Right atrium auricular region (tissue), 2 donors: ENCODE measurements around the gene CACTIN. TPM values are rescaled to one million over a fixed set of nuclear protein-coding genes. Genes with fewer than 3 reads are reported as not detected.
A peak's percentile ranks its signal among the peaks of the same experiment; 100 is the strongest.

Experiments
- DNase-seq: peaks from one replicate; pipeline ENCODE4 v3.0.0-alpha.2; 2019; ENCODE audit warnings: low spot score
- H3K27ac ChIP-seq, 2 donors: fragments of 200-600 bp; sonication (generic); 1 replicate in 1 of 2; 2 replicates in 1 of 2; pipeline ENCODE4 v1.5.1; 2016 to 2019
- H3K27me3 ChIP-seq, 2 donors: fragments of 200-600 bp; sonication (generic); one replicate each; pipeline versions ENCODE4 v1.5.1 to v1.6.0; 2017 to 2019
- H3K36me3 ChIP-seq: fragments of 200-600 bp; sonication (generic); one replicate; pipeline ENCODE4 v1.5.1; 2016
- H3K4me1 ChIP-seq, 2 donors: fragments of 200-600 bp; sonication (generic); one replicate each; pipeline versions ENCODE4 v1.5.1 to v1.6.0; 2017 to 2019
- H3K4me3 ChIP-seq, 2 donors: fragments of 200-600 bp; sonication (generic); 1 replicate in 1 of 2; 2 replicates in 1 of 2; pipeline ENCODE4 v1.5.1; 2017 to 2019; ENCODE audit warnings: mild to moderate bottlenecking in 1 of 2, moderate library complexity in 1 of 2
- H3K9me3 ChIP-seq, 2 donors: fragments of 200-600 bp; sonication (generic); one replicate each; pipeline ENCODE4 v1.5.1; 2019
- CTCF ChIP-seq, 2 donors: fragments of 200-600 bp; sonication (generic); IDR thresholded peaks; one replicate each; pipeline ENCODE4 v1.5.1; 2019; ENCODE audit warnings: antibody characterized with exemption in 2 of 2
- total RNA-seq, 2 donors: library from RNA; depleted of rRNA; stranded (reverse); fragments of >200 nt; gene quantifications; one replicate each; pipeline ENCODE4 v1.1.0, GENCODE V29; 2016

The CACTIN gene
- total RNA-seq, 2 donors from 2014 or later = 11.2 to 22.8 TPM

- Histone ChIP-seq H3K27ac (peak overlapping the region; percentile 79 to 83), H3K36me3 (peaks cover 24% of the 10 kb centered on the region), H3K4me1 (peaks cover 0 to 68% of the 10 kb centered on the region in 2 donors), H3K4me3 (peak overlapping the region in 1 of 2 donors; percentile 60), H3K27me3 (no peaks in the 10 kb centered on the region), H3K9me3 (no peaks in the 10 kb centered on the region)
- no peak for TF ChIP-seq CTCF (IDR thresholded peaks at IDR 0.05)
- DNase-seq = no peak
Observed at GRCh38 chr19:3608079-3608641, 18.4 kb downstream of the CACTIN start.

GRCh38 chr19:3607303-3608078, 19.1 kb downstream of the CACTIN start:
- Histone ChIP-seq H3K4me1 (peaks cover 0 to 68% of the 10 kb centered on the region in 2 donors), H3K27me3 (no peaks in the 10 kb centered on the region), H3K36me3 (peaks cover 18% of the 10 kb centered on the region), H3K4me3 (peak overlapping the region; percentile 42 to 60), H3K9me3 (no peaks in the 10 kb centered on the region), H3K27ac (peak overlapping the region; percentile 79 to 83)
- no peak for TF ChIP-seq CTCF (IDR thresholded peaks at IDR 0.05)
- no peak for DNase-seq

- DNase-seq = peak; percentile 76
- Histone ChIP-seq H3K4me3 (peak within 1 kb of the TSS; percentile 42 to 60), H3K27me3 (no peaks in the 10 kb centered on the region), H3K4me1 (peaks cover 0 to 68% of the 10 kb centered on the region in 2 donors), H3K36me3 (peaks cover 11% of the 10 kb centered on the region), H3K27ac (peak within 1 kb of the TSS; percentile 79 to 83), H3K9me3 (no peaks in the 10 kb centered on the region)
- TF ChIP-seq CTCF (IDR thresholded peaks at IDR 0.05) = no peak
Observed at GRCh38 chr19:3606690-3607289, 19.8 kb downstream of the CACTIN start, which contains the start of gene TBXA2R. TBXA2R (minus strand) TSS chr19:3606875; CDS start chr19:3600634, 6,241 bp downstream.

- H3K36me3 ChIP-seq = peaks cover 5% of the 10 kb centered on the region
- no peaks in the 10 kb centered on the region for H3K9me3 ChIP-seq
- H3K4me3 ChIP-seq = peak overlapping the region; percentile 42 to 60
- no peak for TF ChIP-seq CTCF (IDR thresholded peaks at IDR 0.05)
- peak overlapping the region; percentile 79 to 83 for H3K27ac ChIP-seq
- H3K27me3 ChIP-seq = no peaks in the 10 kb centered on the region
- peaks cover 0 to 68% of the 10 kb centered on the region in 2 donors for H3K4me1 ChIP-seq
- no peak for DNase-seq
Observed at GRCh38 chr19:3606174-3606689, 20.4 kb downstream of the CACTIN start.

GRCh38 chr19:3605770-3606169, 20.8 kb downstream of the CACTIN start:
- H3K27ac ChIP-seq = peak overlapping the region; percentile 79 to 83

More at GRCh38 chr19:3605770-3606169, 20.8 kb downstream of the CACTIN start:
- no peak for TF ChIP-seq CTCF (IDR thresholded peaks at IDR 0.05)
- Histone ChIP-seq H3K4me1 (peaks cover 0 to 67% of the 10 kb centered on the region in 2 donors), H3K36me3 (peaks cover under 1% of the 10 kb centered on the region), H3K4me3 (peak overlapping the region; percentile 42 to 60), H3K27me3 (no peaks in the 10 kb centered on the region), H3K9me3 (no peaks in the 10 kb centered on the region)
- no peak for DNase-seq
